ENCODE measurements around the gene BPIFB1.

BPIFB1 gene

DNA sequence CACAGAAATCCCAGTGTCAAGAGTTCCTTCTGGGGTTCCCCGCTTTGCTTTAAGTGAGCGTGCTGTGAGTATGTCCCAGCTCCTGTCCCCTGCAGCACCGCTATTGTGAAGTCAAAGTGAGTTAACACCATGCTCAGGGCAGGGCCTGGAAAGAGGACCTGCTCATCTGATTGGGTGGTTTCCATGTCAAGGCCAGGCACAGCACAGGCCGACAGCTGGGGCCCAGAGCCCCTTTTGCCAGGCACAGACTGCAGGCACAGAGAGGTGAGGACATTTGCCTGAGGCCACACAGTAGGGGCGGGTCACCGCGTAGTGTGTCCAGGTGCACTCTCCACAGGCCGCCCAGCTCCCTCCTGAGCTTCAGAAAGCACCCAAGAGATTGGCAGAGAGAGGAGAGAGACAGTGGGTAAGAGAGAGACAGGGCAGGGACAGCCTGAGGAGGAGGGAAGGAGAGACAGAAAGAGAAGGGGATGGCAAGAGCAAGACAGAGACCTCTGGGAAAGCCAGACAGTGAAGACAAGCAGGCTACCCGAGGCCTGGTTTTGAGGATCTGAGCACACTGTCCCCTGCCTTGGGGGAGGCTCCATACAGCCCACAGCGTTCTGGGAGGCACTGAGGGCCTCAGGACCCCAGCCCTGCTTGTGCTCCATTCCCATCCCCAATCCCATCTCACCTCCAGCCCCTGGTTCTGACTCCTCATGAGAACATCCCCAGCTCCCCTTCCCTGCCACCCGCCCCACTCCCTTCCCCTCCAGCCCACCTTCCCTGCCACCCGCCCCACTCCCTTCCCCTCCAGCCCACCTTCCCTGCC is 6.5 kb upstream of the BPIFB1 start:
- in situ Hi-C loops (cut with HindIII; ENCODE audit: low sequenced_read_pairs) = no loop called here
- TF ChIP-seq, protein P1, sequence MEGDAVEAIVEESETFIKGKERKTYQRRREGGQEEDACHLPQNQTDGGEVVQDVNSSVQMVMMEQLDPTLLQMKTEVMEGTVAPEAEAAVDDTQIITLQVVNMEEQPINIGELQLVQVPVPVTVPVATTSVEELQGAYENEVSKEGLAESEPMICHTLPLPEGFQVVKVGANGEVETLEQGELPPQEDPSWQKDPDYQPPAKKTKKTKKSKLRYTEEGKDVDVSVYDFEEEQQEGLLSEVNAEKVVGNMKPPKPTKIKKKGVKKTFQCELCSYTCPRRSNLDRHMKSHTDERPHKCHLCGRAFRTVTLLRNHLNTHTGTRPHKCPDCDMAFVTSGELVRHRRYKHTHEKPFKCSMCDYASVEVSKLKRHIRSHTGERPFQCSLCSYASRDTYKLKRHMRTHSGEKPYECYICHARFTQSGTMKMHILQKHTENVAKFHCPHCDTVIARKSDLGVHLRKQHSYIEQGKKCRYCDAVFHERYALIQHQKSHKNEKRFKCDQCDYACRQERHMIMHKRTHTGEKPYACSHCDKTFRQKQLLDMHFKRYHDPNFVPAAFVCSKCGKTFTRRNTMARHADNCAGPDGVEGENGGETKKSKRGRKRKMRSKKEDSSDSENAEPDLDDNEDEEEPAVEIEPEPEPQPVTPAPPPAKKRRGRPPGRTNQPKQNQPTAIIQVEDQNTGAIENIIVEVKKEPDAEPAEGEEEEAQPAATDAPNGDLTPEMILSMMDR (IDR thresholded peaks at IDR 0.05; ENCODE audit: low read depth, low read length, missing control alignments) = no peak

DNA sequence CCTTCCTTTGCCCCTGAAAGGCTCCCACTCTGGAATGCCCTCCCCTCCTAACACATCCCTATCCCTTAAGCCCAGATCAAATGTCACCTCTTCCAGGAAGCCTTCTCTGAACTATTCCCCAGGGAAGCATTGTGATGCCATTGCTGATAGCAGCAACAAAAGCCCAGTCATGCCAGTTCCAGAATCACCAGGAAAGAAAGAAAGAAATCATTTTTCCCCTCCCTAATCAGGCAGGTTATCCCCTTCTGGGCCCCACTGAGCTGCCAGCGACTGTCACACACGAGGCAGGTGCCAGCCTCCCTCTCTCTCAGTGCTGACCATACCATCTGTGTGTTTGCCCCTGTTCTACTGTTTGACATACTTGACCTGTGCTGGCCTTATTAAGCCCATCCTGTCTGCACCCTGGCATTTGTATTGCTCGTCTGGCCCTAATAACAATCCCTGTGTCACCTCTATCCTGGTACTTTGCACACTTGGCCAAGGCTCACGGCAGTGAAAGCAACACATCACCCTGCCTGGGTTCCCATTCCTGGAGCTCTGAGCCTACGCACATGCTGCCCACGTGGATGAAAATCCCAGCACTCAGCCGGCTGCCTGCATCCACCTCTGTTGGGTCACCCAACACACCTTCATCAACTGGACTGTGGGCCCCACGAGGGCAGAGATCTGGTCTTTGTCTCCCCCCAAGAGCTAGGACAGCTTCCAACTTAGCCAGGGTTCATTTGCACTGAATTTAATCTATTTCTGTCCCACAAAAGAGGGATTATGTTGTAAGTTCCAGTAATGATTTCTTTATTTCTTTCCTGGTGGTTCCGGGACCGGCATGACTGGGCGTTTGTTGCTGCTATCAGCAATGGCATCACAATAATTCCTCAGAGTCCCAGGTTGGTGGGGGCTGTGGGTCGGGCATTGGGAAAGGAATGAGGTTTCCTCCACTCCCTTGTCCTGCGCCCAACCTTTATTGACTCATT is 5.3 kb upstream of the BPIFB1 start:
- no peak overlapping the region for H3K4me3 ChIP-seq (ENCODE audit: low read depth, low read length)
- in situ Hi-C loops (cut with HindIII; ENCODE audit: low sequenced_read_pairs) = no loop called here
- TF ChIP-seq, protein P1 (IDR thresholded peaks at IDR 0.05; ENCODE audit: low read depth, low read length, missing control alignments) = no peak
- DNase-seq (ENCODE audit: low read depth) = no peak

More for the DNA sequence above, 6.5 kb upstream of the BPIFB1 start:
- DNase-seq (ENCODE audit: low read depth) = no peak
- no peak overlapping the region for H3K4me3 ChIP-seq (ENCODE audit: low read depth, low read length)

DNA sequence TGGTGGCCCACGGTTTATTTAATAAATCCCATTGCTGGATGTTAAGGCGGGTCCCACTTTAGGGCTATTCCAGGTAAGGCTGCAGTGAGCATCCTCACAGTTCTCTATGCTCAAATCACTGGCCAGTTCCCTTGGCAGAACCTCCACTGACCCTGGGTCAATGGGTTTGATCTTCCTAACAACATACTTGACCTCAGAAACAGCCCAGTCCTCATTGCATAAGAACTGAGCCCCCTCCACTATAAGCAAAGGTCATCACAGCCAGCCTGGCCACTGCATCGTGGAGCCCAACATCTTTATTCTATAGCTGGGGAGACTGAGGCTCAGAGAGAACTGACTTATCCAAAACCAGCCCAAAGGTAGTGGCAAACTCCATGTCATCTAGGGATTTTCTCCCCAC is 4.3 kb upstream of the BPIFB1 start:
- TF ChIP-seq, protein P1 (IDR thresholded peaks at IDR 0.05; ENCODE audit: low read depth, low read length, missing control alignments) = no peak
- no peak overlapping the region for H3K4me3 ChIP-seq (ENCODE audit: low read depth, low read length)
- DNase-seq (ENCODE audit: low read depth) = no peak
- in situ Hi-C loops (cut with HindIII; ENCODE audit: low sequenced_read_pairs) = no loop called here

DNA sequence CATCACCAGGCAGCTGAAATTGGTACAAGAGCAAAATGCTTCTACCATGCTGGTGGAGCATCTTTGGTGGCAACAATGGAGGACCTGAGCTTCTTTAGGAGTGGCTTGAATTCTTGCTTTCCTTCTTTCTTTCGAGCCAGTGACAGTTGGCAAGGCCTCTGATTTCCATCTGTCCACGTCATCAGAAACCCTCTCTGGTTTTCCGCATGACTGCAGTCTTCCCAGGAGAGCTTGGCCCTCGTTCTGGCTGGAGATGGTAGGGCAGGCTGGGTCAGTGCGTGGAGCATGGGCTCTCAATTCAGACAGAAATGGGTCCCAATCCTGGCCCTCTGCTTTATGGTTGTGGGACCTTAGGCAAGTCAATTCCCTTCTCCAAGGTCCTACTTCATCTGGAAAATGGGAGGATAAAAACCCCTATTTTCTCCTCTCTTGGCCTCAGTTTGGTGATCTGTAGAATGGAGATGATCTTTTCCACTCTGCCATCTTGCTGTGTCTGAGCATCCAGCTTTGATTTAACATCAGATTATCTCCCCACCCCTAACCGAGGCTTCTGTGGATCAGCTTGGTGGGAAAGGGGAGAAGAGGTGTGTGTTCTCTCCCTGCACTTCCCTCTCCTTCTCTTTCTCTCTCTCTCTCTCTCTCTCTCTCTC is 3.6 kb upstream of the BPIFB1 start:
- in situ Hi-C loops (cut with HindIII; ENCODE audit: low sequenced_read_pairs) = no loop called here
- TF ChIP-seq, protein P1 (IDR thresholded peaks at IDR 0.05; ENCODE audit: low read depth, low read length, missing control alignments) = no peak
- no peak overlapping the region for H3K4me3 ChIP-seq (ENCODE audit: low read depth, low read length)
- no peak for DNase-seq (ENCODE audit: low read depth)

DNA sequence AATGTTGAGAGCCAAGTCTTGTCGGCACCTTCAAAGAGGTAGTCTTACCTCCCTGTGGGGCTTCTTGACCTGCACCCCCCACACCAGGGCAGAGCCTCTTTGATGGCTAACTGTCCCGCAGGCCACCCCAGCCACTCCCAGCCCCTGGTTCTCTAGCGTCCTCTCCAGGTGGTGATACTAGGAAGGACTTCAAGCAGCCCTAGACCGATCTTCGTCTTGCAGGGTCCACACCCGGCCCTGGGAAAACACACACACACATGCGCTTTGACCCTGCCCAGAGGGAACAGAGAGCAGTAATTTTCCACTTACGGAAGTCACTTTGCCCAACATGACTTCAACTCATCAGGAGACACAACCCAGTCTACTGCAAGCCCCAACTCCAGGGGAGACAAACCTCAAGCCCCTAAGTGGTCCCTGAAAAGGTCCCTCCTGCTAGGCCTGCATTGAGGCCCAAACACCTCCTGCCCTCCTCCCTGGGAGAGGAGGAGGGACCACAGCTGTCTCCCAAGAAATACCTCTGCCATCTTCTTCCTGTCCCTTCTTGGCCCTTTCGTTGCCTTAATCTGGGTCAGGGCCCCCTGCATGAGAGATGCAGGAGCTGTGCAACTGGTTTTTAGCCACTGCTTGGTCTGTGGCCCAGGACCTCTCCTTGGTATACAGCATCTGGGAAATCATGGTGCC is 2.9 kb upstream of the BPIFB1 start:
- in situ Hi-C loops (cut with HindIII; ENCODE audit: low sequenced_read_pairs) = no loop called here
- DNase-seq (ENCODE audit: low read depth) = no peak
- TF ChIP-seq, protein P1 (IDR thresholded peaks at IDR 0.05; ENCODE audit: low read depth, low read length, missing control alignments) = no peak
- H3K4me3 ChIP-seq (ENCODE audit: low read depth, low read length) = no peak overlapping the region

DNA sequence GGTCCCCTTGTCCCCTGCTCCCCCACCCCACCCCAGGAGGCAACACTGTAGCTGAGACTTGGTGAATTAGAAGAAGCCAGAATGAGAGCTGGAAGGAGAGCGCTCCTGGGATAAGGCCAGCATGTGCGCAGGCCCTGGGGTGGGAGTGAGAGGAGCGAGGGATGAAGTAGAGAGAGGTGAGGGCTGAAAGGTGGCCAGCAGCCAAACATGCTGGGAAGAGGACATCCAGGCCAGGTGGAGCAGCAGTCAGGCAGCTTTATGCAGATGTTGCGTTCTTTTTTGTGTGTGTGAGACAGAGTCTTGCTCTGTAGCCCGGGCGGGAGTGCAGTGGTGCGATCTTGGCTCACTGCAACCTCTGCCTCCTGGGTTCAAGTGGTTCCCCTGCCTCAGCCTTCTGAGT is 2.2 kb upstream of the BPIFB1 start:
- TF ChIP-seq, protein P1 (IDR thresholded peaks at IDR 0.05; ENCODE audit: low read depth, low read length, missing control alignments) = no peak
- H3K4me3 ChIP-seq (ENCODE audit: low read depth, low read length) = no peak overlapping the region
- in situ Hi-C loops (cut with HindIII; ENCODE audit: low sequenced_read_pairs) = no loop called here
- no peak for DNase-seq (ENCODE audit: low read depth)
